Osteoblast (primary cell): ENCODE measurements around the gene FASTKD3. TPM values are rescaled to one million over a fixed set of nuclear protein-coding genes. Genes with fewer than 3 reads are reported as not detected.

ENCODE experiments used
- DNase-seq: peaks from one replicate; pipeline ENCODE4 v3.0.0; 2011; ENCODE audit warnings: low spot score, mixed read lengths; ENCODE audit not compliant: insufficient read length; ENCODE audit errors: missing footprints
- H2AFZ ChIP-seq: 2 replicates; pipeline ENCODE4 v1.6.0; 2011; ENCODE audit warnings: mild to moderate bottlenecking, low read length
- H3K27ac ChIP-seq: 2 replicates; pipeline ENCODE4 v1.5.1; 2011; ENCODE audit warnings: mild to moderate bottlenecking, low read depth, low read length, moderate library complexity
- H3K27me3 ChIP-seq: 2 replicates; pipeline ENCODE4 v1.6.0; 2012; ENCODE audit warnings: mild to moderate bottlenecking, control low read depth, inconsistent platforms, low read length, moderate library complexity; ENCODE audit not compliant: insufficient read depth
- H3K36me3 ChIP-seq: 2 replicates; pipeline ENCODE4 v1.5.1; 2011; ENCODE audit warnings: mild to moderate bottlenecking, low read length, control low read depth, moderate library complexity; ENCODE audit not compliant: insufficient read depth
- H3K4me1 ChIP-seq: 2 replicates; pipeline ENCODE4 v1.5.1; 2011; ENCODE audit warnings: mild to moderate bottlenecking, low read length, control low read depth, moderate library complexity; ENCODE audit not compliant: insufficient read depth
- H3K4me2 ChIP-seq: 2 replicates; pipeline ENCODE4 v1.6.0; 2011; ENCODE audit warnings: mild to moderate bottlenecking, low read length; ENCODE audit not compliant: insufficient read depth
- H3K4me3 ChIP-seq: fragments of 200-600 bp; sonication (generic); 3 replicates; pipeline ENCODE4 v1.5.1; 2012; ENCODE audit warnings: mild to moderate bottlenecking, low read length, inconsistent platforms; ENCODE audit not compliant: insufficient read depth
- H3K79me2 ChIP-seq: 2 replicates; pipeline ENCODE4 v1.6.0; 2012; ENCODE audit warnings: mild to moderate bottlenecking, low read length, control low read depth, inconsistent platforms; ENCODE audit not compliant: insufficient read depth
- H3K9me3 ChIP-seq: 2 replicates; pipeline ENCODE4 v1.5.1; 2011; ENCODE audit warnings: low read depth, low read length, control low read depth
- H4K20me1 ChIP-seq: 2 replicates; pipeline ENCODE4 v1.6.0; 2012; ENCODE audit warnings: mild to moderate bottlenecking, low read length, control low read depth; ENCODE audit not compliant: insufficient read depth
- CTCF ChIP-seq: IDR thresholded peaks from 2 replicates; pipeline ENCODE4 v1.5.1; 2011; ENCODE audit warnings: mild to moderate bottlenecking, low read depth, low read length, moderate library complexity; ENCODE audit errors: extremely low read depth
- total RNA-seq: library from RNA; depleted of rRNA; stranded (reverse); fragments of >200 nt; gene quantifications from 2 replicates; pipeline ENCODE4 v1.2.3, GENCODE V29; 2012

FASTKD3 gene
- total RNA-seq, 1 donor: 10.9 TPM

- Histone ChIP-seq H3K36me3 (no peaks in the 10 kb centered on the region), H3K27ac (no peak overlapping the region)
- no peak for TF ChIP-seq CTCF
Observed at GRCh38 chr5:7910738-7911428, 42.1 kb upstream of the FASTKD3 start.

GRCh38 chr5:7908317-7908716, 39.5 kb upstream of the FASTKD3 start:
- Histone ChIP-seq H4K20me1 (no peaks in the 10 kb centered on the region), H3K9me3 (peaks cover 2% of the 10 kb centered on the region), H3K27me3 (no peaks in the 10 kb centered on the region), H2AFZ (no peak overlapping the region), H3K4me2 (no peak overlapping the region), H3K79me2 (no peaks in the 10 kb centered on the region), H3K36me3 (no peaks in the 10 kb centered on the region), H3K4me1 (peaks cover 12% of the 10 kb centered on the region), H3K4me3 (no peak overlapping the region), H3K27ac (no peak overlapping the region)
- no peak for DNase-seq
- no peak for TF ChIP-seq CTCF

More at GRCh38 chr5:7910738-7911428, 42.1 kb upstream of the FASTKD3 start:
- Histone ChIP-seq H3K4me1 (peaks cover 8% of the 10 kb centered on the region), H2AFZ (no peak overlapping the region), H3K4me3 (no peak overlapping the region), H3K27me3 (no peaks in the 10 kb centered on the region), H3K4me2 (no peak overlapping the region), H3K9me3 (peaks cover 2% of the 10 kb centered on the region), H3K79me2 (no peaks in the 10 kb centered on the region), H4K20me1 (no peaks in the 10 kb centered on the region)
- no peak for DNase-seq

GRCh38 chr5:7907612-7908011, 38.8 kb upstream of the FASTKD3 start:
- Histone ChIP-seq H3K9me3 (peaks cover 2% of the 10 kb centered on the region), H3K27me3 (no peaks in the 10 kb centered on the region), H3K27ac (no peak overlapping the region), H3K4me1 (peaks cover 13% of the 10 kb centered on the region), H3K36me3 (no peaks in the 10 kb centered on the region), H3K79me2 (no peaks in the 10 kb centered on the region), H3K4me2 (no peak overlapping the region), H2AFZ (no peak overlapping the region), H3K4me3 (no peak overlapping the region), H4K20me1 (no peaks in the 10 kb centered on the region)
- no peak for DNase-seq
- TF ChIP-seq CTCF: no peak

GRCh38 chr5:7904170-7904569, 35.3 kb upstream of the FASTKD3 start:
- Histone ChIP-seq H3K36me3 (peaks cover 24% of the 10 kb centered on the region), H3K9me3 (no peaks in the 10 kb centered on the region), H3K4me1 (peaks cover 24% of the 10 kb centered on the region), H2AFZ (no peak overlapping the region), H3K79me2 (no peaks in the 10 kb centered on the region), H4K20me1 (no peaks in the 10 kb centered on the region), H3K4me2 (peak overlapping the region; percentile 5), H3K4me3 (no peak overlapping the region), H3K27ac (peak overlapping the region; percentile 44), H3K27me3 (no peaks in the 10 kb centered on the region)
- peak; percentile 42 for DNase-seq
- no peak for TF ChIP-seq CTCF
